T-helper 1 cell treated with Interleukin-12 subunit alpha and Interleukin-12 subunit beta and Interleukin-4 antibody, amounts not matched to agents 30 μg/mL and 1 μg/mL, for 36 hours (primary cell): ENCODE results near the gene CDCP1.

ENCODE experiments used
- H3K27ac Mint-ChIP-seq: one replicate; pipeline ENCODE4 v1.8.0; 2021; ENCODE audit warnings: mild to moderate bottlenecking, mixed read lengths
- H3K27me3 Mint-ChIP-seq: one replicate; pipeline ENCODE4 v1.8.0; 2021; ENCODE audit warnings: low read depth, mixed read lengths
- H3K36me3 Mint-ChIP-seq: one replicate; pipeline ENCODE4 v1.8.0; 2021; ENCODE audit warnings: low read depth, mixed read lengths
- H3K4me1 Mint-ChIP-seq: one replicate; pipeline ENCODE4 v1.8.0; 2021; ENCODE audit warnings: low read depth, mixed read lengths
- H3K4me3 Mint-ChIP-seq: one replicate; pipeline ENCODE4 v1.8.0; 2021; ENCODE audit warnings: mild to moderate bottlenecking, moderate library complexity, mixed read lengths
- H3K9me3 Mint-ChIP-seq: one replicate; pipeline ENCODE4 v1.8.0; 2021; ENCODE audit warnings: mixed read lengths

Gene CDCP1

GRCh38 chr3:45035441-45036301 is 110.5 kb downstream of the CDCP1 start:
- Mint-ChIP-seq H3K36me3 (no peaks in the 10 kb centered on the region), H3K4me1 (peaks cover 20% of the 10 kb centered on the region), H3K27ac (no peak overlapping the region), H3K9me3 (no peaks in the 10 kb centered on the region), H3K4me3 (peak overlapping the region; percentile 81), H3K27me3 (peaks cover 31% of the 10 kb centered on the region)

- Mint-ChIP-seq H3K27ac (no peak overlapping the region), H3K9me3 (no peaks in the 10 kb centered on the region), H3K4me1 (peaks cover 18% of the 10 kb centered on the region), H3K4me3 (peak overlapping the region; percentile 29), H3K27me3 (peaks cover 31% of the 10 kb centered on the region), H3K36me3 (no peaks in the 10 kb centered on the region)
These were observed 111.4 kb downstream of the CDCP1 start for GRCh38 chr3:45034612-45035252.

- Mint-ChIP-seq H3K36me3 (no peaks in the 10 kb centered on the region), H3K9me3 (no peaks in the 10 kb centered on the region), H3K27ac (no peak overlapping the region), H3K4me3 (no peak overlapping the region), H3K27me3 (peaks cover 31% of the 10 kb centered on the region), H3K4me1 (peaks cover 18% of the 10 kb centered on the region)
These were observed 112.4 kb downstream of the CDCP1 start for GRCh38 chr3:45033791-45034190.
